ENCODE measurements around the gene CTSZ.
"Not testable (repeated sequence)": the region's sequence is repeated elsewhere in the genome, so short reads cannot be mapped to it uniquely, and the experiment has no call there.

The CTSZ gene

DNA sequence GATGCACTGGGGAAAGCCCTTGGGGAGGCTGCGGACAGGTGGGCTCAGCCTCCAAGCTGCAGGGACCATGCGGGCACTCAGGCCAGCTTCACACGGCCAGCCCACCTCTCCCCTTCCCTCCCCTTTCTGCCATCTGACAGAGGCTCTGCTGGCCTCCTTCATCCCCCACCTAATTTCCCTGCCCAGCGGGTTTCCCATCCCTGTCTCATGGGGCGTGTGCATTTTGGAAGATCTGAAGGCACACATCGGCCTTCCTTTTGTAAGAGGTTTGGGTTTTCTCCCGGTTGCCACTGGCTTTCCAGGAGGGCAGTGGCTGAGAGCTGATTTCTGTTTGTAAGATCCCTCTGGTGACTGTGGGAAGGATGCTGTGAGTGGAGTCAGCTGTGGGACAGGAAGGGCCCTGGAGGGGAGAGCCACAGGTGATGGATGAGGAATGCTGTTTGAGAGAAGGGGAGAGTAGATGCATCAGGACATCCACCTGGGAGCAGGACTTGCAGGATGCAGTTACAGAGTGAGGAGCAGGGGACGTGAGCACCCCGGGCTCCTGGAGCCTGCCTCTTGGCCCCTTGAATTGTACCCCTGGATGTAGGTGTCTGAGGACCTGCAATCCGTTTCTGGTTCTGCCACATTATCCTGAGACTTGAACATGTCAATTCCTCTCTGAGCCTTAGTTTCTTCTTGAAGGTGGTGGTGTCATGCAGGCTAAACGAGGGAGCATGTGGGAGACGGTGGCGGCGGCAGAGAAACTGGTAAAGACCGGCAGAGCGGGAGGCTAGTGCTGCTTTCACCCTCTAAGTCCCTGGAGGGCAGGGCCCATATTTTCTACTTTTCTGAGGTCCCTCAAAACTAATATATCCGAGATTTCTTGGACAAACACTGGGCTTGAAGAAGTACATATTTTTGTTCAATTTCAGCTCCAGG is 6.2 kb upstream of the CTSZ start:
- no peak for DNase-seq

DNA sequence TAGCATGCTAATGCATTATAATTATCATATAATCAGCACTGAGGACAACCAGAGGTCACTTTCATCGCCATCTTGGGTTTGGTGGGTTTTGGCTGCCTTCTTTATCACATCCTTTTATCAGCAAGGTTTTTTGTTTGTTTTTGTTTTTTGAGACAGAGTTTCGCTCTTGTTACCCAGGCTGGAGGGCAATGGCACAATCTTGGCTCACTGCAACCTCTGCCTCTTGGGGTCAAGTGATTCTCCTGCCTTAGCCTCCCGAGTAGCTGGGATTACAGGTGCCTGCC is 4.8 kb upstream of the CTSZ start:
- not testable (repeated sequence) for DNase-seq

DNA sequence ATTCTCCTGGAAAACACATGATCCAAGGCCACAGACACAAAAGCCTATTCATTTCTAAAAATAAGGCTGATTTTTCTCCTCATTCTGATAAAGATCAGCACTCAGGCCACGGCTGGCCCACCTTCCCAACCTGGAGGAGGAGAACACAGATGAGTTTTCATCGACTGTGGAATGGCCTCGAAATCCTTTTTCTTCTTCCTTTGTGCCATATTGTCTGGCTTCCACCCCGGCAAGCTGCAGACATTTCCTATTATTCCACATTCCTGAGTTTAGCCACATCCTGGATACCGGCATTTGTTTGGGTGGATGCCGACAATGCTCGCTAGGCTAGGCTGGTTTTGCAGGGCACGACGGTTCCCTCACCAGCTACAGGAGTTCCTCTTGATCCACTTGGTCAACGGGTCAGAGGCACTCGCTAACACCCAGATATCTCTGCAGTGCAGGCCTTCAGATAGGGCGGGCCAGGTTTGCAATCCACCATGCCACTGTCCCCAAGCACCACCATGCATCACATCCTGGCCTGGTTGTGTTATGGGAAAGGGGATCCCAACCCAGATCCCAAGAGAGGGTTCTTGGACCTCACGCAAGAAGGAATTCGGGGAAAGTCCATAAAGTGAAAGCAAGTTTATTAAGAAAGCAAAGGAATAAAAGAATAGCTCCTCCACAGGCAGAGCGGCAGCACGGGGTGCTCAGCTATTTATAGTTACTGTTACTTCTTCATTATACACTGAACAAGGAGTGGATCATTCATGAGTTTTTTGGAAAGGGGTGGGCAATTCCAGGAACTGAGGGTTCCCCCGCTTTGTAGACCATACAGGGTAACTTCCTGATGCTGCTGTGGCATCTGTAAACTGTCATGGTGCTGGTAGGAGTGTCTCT is 4.2 kb upstream of the CTSZ start:
- peak in 1 of 2 experiments; percentile 83 for DNase-seq

DNA sequence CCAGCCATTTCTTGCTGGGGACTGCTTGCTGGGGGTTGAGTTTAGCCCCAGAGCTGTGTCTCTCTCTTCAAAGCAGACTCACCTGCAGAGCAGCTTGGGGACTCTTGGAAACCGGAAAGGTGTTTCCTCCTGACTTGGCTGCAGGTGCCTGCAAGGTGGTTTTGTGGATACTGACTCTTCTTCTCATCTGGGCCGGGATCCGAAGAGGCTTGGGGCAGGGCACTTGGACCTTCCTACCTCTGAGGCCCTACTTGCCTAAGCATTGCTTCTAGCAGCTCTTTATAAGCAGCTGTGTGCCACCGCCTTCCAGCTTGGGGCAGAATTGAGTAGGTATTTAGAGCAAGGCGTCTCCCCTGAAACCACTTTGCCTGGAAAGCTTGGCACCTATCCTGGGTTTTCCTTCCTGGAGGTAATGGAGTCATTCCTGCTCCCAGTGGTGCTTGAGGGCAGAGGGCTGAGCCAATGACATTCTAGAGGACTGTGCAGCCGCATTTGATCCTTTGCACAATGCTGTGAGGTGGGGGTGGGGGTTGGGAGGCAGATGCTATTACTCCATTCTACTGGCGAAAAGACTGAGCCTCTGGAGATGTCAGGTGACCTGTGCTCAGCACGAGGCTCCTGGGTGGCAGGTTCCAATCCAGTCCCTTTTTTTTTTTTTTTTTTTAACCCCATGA is 3.4 kb upstream of the CTSZ start:
- no peak for DNase-seq

DNA sequence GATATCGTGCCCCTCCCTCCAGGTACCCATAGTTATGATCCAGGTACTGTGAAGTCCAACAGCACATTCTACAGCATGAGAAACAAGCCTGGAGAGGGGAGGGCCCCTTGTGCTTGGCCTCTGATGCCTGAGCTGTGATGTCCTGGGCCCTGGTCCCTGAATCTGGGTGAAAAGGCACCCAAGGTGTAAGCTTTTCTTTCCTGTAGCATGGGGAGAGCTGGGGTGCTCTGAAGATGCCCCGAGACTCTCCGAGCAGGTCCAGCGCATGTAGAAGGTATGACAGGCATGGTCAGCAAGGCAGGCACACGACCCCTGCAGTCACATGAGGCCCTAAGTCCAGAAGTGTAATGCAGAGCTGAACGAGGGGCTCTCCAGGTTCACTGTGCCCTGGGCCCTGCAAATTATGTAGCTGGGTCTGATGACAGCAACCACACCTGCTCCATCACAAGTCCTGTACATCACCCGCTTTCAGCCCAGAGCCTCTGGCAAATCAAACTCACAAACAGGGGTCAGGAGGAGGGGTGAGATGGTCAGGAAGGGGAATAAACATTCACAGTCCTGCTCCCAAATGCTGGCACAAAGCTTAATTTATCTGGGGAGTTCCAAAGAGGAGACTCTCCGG is 1.8 kb upstream of the CTSZ start:
- no peak for DNase-seq

DNA sequence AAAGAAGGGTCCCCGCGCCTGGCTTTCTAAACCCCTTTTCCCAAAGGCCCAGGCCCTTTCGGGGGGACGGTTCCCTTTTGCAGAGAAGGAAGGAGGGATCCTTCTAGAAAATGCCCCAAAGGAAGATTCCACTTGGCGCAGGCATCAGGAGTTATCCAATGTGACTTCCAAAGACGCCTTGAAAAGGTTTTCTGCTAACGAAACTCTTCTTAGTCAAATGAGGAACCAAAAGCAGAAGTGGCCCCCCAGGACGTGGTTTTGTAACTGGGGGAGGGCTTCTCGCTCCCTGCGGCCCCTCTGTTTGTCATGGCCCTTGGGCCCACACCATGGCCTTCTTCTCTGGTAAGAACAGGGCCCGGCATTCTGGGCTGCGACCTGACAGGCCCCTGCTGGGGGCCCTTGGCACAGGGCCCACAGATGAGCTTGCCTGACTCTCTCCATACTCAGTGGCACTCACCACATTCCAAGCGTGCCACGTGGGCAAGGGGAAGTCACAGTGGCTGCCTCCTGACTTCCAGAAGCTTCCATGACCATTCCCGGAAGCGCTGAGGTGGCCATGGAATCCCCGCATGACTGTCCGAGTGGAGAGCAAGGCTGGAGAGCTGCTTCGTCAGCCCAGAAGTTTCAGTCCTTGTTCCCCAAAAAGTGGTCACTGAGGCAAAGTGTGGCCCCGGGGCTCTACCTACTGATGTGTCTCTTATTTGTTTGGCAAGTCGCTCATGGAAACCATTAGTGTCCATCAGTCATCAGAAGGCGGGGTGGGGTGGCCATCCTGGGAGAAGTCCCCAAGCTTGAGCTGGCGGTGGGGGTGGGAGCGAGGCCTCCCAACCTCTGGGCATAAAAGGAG is 834 bp upstream of the CTSZ start:
- no peak for DNase-seq

DNA sequence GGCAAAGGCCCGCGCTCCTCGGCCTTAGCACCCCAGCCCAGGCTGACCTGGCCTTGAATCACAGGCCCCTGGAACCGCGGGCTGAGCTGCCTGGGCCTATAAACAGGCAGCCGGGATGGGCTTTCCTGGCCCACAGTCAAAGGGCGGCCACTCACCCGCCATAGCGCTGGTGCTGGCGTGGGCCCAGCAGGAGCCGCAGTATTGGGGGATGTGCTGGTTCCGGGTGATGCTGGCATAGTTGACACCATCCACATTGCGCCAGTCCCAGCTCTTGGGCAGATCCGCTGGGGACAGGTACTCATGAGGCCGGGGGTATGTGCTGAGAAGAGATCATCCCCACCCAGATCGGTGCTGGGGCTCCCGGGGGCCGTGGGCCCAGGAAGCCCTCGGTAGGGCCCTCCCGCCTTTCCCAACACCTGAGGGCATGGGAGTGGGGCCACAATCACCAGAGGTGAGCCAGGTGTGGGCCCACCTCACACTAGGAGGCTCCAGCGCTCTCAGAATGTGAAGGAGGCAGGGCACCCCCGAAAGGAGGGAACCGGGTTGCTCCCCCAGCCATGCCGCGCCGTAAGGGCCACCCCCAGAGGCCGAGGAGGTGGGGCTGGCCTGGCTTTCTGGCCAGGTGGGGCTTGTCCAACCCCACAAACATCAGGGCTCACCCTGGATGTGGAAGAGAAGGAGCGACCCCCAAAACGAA is 739 bp downstream of the CTSZ start:
- no peak for DNase-seq

DNA sequence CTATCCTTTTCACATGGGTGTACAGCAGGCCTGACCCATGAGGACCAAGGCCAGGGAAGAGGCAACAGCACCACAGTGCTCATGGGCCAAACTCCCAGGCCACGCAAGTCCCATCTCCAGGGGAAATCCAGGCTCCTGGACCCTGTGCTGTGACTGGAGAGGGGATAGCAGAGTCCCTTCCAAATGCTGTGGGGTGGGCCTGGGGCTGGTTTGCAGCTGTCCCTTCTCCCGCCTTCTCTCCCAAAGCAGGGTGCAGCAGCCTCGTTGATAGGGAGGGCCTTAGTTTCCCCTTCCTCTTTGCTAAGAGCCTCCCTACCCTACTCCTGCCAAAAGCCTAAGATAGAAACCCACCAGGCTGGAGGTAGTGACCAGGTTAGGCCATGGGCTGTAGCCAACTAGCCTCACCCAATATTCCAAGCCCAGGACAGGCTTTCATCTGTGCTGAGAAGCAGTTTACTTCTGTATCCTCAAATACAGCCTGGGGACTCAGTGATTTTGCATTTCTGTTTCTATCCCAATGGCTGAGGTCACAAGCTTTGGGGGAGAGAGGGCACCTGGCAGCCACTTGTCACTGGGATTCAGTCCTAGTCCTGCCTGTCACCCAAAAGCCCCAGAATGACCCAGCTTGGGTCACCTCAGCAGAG is 1.4 kb downstream of the CTSZ start:
- no peak for DNase-seq

DNA sequence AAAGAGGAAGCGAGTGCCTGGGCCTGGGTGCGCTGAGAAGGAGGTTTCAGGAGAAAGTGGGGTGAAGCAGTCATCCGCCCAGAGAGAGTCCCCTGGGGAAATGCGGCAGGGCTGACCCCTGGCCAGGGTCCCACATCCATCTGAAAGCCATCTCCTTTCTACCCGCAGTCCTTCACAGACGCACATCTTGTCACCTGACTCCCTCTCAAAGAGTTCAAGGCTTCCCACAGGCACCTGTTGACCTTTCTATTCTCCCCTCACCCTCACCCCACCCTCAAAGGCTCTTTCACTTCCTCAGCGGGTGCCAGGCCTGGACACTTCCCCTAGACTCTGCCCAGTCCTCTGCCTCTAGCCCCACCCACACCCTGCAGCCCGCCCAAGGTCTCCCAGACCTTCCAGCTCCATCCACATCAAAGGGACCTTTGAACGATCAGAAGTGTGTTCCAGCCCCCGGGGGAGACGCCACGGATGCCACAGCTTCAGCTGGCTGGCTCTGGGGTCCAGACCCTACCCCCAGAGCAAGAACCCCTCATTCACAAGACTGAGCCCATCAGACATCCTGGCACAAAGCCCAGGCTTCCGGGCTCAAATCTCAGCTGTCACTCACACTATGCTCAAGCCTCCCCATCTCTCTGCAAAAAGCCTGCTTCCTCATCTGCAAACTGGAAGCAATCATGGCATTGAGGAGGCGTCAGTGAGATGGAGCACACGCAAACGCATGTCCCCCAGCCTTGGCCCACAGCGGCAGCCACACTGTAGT is 2.1 kb downstream of the CTSZ start:
- no peak for DNase-seq

DNA sequence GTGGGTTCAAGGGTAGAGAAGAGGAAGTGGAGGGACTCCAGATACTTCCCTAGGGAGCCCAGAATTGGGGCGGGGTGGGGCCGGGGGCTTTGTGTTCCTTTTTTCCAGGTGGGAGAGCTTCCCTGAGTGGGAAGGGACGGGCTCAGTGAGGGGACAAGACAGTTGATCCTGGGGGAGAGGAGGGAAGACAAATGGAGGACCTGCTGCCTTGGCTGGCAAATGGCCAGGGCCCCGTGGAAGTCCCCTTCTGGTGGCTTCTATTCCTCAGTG is 2.6 kb downstream of the CTSZ start:
- no peak for DNase-seq

DNA sequence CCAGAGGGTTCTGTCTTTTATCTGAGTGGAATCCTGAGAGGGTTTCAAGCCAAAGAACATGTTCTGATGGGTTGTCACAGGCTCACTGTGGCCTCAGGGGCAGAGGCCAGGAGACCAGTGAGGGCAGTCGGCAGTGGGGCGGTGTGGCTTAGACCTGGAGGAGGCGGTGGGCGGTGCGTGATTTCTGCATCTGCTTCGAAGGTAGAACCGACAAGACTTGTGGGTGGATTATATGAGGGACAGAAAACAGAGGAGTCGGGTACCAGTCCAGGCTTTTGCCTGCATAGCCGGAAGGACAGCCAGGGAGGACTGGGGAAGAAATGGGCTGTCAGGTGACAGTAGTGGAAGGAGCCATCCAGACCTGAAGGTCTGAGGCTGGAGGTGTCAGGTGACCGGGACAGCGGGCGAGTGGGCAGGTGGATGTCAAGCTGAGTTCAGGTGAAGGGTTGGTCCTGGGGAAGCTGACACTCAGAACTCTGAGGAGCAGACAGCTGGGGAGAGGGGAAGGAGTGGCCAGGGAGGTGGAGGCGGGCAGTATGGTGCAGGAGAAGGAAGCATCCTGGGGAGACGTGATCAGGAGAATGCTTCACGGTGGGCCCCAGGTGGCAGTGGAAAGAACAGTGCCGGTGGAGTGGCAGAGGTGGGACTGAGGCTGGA is 3.1 kb downstream of the CTSZ start:
- DNase-seq, result no peak

DNA sequence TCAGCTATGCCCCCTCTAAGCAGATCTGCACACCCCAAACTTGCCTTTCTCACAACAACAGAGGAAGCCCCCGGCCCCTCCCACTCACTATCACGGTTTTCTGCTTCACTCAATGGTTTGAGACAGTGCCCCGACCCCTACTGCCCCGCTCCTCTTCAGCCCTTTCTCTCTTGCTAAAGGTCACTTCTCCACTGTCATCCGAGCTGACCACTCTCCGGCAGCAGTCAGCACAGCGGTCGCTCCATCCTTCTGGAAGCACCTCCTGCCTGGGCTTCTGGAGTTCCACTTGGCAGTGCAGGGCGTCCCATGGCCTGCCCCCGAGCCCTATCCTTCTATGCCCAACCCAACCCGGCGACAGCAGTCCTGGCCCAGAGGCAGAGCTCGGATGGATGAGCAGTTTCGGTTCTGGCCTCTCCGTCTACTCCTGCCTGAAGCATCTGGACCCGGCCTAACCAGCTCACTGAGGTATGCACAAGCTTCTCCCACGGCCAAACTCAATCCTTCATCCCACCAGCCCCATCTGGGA is 4.1 kb downstream of the CTSZ start:
- DNase-seq, result no peak

DNA sequence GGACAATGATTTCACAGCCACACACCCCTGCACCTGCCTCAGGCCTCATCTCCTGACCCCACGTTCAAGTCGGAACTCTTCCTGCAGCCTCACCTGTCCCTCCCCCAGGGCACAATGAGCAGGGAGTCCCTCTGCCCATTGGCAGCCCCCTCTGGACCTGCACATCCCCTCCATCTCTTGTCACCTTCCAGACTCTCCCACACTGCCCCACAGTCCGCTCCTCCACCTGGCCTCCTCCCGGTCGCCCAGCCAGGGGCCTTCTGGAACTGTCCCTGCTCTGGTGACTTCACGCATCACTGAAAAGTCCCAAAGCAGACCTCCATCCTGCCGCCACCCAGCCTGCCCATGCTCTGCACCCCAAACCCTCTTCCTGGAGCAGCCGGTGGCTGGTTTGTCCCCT is 4.7 kb downstream of the CTSZ start:
- no peak for DNase-seq

DNA sequence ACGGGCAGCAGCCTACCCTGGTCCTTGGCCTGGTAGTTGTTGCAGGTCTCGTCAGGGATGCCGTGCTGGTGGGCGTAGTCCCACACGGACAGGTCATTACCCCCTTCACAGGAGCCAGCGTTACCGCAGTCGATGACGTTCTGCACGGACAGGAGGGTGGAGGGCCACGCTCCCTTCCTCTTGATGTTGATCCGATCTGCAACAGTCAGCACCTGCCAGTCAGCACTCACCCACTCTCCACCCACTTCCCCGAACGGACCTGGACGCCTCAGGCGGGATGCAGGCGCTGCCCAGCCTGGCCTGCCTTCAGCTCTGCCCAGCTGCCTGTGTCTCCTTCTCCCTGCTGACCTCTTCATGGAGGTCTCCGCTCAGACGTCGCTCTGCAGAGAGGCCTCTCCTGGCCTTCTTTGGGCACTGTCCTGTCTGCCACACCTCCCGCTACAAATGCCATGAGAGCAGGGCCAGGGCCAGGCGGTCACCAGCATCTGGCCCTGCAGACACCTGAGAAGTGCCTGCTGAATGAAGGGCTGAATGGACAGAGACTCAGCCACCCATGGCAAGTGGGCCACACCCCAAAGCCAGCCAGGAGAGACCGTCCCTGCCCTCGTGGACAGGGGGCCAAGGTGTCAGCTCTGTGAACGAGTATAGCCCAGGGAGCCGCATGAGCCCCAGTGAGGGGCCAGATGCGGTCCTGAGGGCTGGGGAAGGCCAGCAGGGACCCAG is 5.4 kb downstream of the CTSZ start:
- no peak for DNase-seq

DNA sequence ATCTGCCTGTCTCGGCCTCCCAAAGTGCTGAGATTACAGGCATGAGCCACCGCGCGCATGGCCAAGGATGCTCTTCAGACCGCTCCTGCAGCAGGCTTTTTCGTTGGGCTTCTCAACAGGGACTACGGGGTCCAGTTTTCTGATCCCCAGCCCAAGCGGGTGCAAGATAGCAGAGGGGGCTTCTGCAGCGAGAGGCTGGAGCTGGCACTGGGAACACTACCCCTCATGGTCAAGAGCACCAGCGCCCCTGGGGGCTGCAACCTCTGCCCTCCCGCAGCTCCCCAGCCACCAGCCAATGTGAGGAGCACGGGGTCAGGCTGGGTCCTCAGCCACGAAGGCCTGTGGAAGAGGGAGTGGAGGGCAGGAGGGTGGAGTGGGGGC is 6.0 kb downstream of the CTSZ start:
- no peak for DNase-seq

DNA sequence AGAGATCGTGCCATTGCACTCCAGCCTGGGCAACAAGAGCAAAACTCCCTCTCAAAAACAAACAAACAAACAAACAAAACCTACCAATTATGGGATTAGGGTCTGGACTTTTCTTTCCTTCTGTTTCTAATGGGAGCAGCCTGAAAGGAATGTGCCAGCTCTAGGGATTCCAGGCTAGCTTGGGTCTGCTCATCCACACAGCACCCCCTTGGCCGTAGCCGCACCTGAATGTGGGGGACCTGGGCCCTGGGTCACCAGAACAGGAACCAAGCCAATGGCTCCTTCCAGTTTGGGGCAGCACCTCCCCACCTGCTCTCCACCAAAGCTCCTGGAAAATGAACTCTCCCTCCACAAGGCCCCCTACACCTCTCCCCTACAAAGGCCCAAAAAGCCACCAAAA is 6.7 kb downstream of the CTSZ start:
- no peak for DNase-seq

DNA sequence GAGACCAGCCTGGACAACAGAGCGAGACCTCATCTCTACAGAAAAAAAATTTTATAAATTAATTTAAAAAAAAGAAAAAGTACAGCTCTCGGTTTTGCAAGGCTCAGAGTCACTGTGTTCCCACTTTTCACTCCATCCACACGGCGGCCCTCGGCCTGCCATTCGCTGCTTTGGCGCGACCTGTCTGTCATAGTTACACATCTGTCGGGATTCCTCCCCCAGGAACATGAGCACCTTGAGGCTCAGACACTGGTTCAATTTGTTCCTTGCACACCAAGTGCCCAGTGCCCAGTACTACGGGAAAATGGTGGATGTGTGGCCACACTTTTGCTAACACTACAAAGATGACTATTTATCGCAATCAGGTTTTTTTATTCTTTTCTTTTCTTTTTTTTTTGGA is 8.4 kb downstream of the CTSZ start:
- DNase-seq, result no peak

DNA sequence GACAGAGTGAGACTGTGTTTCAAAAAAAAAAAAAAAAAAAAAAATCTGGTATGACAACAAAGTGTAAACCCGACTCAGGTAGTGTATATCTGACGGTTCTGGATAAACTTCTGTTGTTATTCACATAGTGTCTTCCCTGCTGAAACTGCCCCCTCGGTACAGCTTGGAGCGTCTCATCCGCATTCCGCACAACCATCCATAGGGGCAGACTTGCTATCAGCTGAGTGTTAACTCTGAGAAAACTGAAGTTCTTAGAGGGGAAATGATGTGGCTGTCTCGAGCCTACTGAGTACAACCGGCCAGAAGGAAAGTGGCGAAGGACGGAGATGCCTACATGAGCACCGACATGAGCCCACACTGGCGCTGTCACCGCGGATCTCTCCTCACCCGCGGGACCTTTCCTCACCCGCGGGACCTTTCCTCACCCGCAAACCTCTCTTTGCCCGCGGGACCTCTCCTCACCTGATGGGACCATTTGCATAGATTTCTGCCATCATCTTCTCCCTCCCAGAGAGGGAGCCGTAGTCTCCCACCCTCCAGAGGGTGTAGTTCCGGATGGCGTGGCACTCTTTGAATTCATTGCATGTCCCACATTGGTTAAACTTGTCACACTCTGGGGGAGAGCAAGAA is 9.8 kb downstream of the CTSZ start:
- DNase-seq, result no peak

DNA sequence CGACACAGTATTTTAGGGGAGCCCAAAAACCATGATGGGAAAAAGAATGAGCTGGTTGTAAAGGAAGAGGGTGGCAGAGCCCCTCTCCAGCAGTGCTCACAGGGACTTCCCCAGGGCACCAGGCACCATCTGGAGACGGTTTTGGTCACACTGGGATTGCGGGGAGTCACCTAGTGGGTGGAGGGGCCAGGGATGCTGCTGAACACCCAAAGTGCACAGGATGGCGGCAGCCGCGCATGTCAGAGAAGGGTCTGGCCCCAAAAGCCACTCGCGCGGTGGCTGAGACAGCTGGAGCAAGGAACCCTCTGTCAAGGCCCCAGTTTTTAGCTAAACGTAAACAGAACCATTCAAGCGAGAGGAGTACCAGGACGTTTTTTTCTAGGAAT is 10.8 kb downstream of the CTSZ start:
- no peak for DNase-seq

All from SW 1271 (cell line).